Measurements from ENCODE around the gene ATM.
"Not testable (repeated sequence)": the region's sequence is repeated elsewhere in the genome, so short reads cannot be mapped to it uniquely, and the experiment has no call there.

The ATM gene

DNA sequence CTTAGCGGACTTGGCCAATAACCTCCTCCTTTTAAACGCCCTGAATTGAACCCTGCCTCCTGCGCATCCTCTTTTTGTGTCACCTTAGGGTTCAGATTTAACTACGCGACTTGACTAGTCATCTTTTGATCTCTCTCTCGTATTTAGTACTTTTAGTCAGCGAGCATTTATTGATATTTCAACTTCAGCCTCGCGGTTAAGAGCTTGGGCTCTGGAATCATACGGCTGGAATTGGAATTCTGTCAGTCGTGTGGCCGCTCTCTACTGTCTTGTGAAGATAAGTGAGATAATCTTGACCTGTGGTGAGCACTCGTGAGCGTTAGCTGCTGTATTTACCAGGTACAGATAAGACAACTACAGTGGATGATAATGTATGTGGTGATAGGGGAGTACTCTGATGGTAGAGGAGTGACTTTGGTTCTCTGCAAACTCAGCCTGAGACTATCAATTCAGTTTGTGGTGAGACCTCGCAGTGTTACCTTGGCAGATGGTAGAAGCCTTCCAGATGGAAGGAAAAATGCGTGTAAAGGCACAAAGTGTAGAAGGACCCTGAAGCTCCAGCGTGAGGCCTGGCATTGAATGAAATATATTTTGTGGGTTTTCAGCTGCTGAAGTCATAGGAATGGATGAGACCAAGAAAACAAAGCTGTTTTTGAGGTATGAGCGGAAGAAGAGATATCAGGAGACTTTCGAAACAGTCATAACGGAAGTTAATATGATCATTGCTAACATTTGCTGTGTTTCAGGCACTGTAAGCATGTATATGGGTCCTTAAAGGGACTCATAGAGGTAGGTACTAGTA lies 682 bp downstream of the ATM start:
- DNase-seq = peak in 1 of 2 donors; percentile 67

DNA sequence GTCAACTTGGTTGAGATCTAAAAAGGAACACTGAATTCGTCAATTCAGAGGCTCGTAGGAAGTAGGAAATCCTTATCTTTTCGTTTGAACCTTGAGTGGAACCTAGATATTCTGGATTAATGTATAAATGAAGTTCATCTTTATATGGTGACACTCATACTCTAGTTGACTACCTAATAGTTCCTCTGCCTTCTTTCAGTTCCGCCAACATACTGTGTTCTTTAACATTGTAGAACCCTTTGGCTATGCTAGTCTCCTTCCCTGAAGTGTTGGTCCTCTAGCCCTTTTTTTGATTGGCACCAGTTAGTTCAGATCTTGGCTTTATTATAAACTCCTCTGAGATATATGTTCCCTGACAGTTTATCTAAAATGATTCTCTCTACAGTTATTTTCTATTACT lies 1.5 kb downstream of the ATM start:
- DNase-seq = peak in 1 of 2 donors; percentile 28

DNA sequence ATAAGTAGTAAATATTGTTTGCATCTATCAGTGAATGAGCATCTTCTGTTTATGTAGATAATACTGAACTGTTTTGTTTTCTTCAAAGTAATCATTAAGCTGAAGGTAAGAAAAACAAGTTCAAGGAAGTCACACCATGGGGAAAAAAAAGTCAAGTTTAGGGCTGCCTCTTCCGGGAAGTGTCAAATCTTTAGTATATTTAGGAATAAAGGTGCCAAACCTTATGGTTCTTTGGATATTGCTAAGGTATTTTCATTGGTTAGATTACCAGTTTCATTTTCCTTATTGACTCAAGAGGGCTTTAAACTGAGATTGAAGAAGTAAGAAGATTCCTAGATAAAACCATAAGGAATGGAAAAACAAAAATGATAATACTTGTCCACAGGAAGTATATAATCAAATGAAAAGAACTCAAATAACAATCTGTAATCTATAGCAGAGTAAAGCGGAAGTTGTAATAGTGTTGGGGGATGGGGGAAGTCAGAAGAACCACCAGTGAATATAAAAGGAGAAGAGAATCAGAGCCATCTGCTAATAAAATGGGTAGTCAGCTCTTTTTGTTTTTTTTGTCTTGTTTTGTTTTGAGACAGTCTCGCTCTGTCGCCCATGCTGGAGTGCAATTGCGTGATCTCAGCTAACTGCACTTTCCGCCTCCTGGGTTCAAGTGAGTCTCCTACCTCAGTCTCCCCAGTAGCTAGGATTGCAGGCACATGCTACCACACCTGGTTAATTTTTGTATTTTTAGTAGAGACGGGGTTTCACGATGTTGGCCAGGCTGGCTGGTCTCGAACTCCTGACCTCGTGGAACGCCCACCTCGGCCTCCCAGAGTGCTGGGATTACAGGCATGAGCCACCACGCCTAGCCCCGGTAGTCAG lies 2.3 kb downstream of the ATM start:
- peak; percentile 65 to 87 for DNase-seq

DNA sequence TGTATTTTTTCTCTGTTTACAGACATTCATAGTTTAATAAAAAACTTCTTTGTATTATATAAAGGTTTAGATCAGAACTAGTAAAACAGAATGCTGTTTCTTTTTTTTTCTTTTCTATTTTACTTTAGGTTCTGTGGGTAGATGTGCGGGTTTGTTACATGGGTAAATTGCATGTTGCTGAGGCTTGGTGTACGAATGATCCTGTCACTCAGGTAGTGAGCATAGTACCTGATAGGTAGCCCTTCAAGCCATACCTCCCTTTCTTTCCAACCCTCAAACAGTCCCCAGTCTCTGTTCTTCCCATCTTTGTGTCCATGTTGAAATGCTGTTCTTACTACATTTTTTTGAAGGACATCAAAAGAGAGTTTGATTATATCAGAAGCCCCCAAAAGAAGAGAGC lies 3.2 kb downstream of the ATM start:
- peak in 1 of 2 donors; percentile 38 for DNase-seq

DNA sequence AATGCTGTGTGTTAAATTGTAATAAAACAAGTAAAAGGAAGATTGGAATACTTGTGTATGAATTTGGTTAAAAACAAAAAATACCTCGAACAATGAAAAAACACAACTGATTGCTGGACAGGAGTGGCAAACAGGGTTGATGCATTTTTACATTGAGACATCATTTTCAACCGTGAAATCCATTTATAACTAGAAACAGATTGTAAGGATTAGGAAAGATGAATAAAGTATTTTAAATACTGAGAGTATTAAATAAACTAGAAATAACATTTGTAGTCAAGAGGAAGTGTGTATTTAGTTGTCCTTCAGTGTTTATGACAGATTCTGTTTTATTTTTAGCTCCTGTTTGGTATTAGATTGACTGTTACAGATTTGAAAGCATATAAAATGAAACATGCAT lies 5.4 kb downstream of the ATM start:
- no peak for DNase-seq

DNA sequence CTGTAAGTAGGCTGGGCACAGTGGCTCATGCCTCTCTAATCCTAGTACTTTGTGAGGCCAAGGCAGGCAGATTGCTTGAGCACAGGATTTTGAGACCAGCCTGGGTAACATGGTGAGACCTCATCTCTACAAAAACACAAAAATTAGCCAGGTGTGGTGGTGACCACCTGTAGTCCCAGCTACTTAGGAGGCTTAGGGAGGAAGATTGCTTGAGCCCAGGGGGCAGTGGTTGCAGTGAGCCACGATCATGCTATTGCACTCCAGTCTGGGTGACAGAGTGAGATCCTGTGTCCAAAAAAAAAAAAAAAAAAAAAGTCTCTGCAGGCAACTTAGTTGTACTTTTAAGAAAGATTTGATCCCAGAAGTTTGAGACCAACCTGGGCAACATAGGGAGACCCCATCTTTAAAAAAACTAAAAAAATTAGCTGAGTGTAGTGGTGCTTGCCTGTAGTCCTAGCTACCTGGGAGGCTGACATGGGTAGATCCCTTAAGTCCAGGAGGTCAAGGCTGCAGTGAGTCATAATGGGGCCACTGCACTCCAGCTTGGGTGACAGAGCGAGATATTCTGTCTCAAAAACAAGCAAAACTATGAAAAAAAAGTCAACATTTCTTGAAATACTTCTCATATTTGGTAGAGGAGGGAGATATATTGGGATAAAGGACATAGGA lies 10.5 kb downstream of the ATM start:
- DNase-seq = no peak

DNA sequence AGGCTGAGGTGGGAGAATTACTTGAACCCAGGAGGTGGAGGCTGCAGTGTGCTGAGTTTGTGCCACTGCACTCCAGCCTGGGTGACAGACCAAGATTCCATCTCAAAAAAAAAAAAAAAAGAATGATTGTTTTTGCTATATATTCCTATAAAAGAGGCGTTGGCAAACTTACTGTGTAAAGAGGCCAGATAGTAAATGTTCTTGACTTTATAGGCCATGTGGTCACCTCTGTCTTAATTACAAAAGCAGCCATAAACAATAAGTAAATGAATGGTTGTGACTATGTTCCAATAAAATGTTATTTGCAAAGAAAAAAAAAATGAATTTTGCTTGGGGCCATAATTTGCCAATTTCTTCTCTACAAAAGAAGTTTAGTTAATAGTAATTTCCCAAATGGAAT lies 12.3 kb downstream of the ATM start:
- DNase-seq = no peak

DNA sequence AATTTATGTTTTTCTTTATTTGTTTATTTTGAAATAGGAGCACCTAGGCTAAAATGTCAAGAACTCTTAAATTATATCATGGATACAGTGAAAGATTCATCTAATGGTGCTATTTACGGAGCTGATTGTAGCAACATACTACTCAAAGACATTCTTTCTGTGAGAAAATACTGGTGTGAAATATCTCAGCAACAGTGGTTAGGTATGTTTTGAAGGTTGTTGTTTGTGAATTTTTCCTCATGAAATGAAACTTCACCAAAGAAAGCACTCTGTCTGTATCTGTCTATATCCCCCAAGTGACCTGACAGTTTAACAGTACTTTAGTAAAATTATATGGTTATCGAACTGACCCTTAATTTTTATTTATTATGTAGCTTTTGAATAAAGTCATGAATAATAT lies 12.8 kb downstream of the ATM start:
- peak in 1 of 2 donors; percentile 27 for DNase-seq

DNA sequence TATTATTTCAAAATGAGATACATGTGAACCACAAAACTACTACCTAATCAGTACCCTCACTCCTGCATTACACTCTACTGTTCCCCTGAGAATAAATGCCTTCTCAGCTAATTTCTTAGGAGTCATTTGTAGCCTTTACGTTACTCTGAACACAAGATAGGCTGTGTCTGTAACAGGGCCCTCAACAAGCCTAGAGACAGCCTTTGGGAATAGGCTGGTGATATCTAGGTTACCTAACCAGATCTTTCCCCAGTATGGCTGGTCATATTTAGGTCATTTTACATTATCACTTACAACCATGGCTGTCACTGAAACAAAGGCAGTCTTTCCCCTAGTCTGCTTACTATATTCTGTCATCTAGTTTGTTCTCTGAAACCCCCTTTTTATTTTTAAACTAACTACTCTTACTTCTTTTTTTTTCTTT lies 14.2 kb downstream of the ATM start:
- peak in 1 of 2 donors; percentile 69 for DNase-seq

DNA sequence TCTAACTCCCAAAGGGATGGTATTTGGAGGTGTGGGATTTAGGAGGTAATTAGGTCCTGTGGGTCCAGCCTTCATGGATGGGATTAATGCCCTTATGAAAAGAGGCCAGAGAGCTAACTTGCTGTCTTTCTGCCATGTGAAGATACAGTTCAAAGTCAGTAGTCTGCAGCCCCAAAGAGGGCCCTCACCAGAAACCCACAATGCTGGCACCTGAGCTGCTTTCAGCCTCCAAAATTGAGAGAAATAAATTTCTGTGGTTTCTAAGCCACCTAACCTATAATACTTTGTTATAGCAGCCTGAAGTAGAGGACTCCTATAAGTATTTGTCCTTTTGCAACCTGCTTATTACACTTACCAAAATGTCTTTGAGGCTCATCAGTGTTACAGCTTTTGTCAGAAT lies 16.2 kb downstream of the ATM start:
- peak; percentile 22 to 51 for DNase-seq

DNA sequence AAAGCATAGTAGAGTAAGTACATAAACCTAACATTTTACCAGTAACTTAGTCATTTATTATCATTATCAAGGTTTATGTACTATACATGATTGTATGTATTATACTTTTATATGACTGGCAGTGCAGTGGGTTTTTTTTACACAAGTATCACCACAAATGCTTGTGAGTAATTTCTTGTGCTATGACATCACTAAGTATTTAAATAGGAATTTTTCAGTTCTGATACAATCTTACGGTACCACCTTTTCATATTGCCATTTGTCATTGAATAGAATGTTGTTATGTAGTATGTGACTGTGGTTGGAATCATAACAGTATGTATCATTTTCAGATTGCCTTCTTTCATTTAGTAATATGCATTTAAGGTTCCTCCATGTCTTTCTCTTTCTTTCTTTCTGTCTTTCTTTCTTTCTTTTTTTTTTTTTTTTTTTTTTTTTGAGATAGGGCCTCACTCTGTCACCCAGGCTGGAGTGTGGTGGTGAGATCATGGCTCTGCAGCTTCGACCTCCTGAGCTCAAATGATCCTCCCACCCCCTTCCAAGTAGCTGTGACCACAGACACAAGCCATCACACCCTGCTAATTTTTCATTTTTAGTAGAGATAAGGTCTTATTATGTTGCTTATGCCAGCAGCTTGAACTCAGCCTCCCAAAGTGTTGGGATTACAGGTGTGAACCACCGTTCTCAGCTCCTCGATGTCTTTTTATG lies 18.6 kb downstream of the ATM start:
- DNase-seq = peak; percentile 59 to 71

DNA sequence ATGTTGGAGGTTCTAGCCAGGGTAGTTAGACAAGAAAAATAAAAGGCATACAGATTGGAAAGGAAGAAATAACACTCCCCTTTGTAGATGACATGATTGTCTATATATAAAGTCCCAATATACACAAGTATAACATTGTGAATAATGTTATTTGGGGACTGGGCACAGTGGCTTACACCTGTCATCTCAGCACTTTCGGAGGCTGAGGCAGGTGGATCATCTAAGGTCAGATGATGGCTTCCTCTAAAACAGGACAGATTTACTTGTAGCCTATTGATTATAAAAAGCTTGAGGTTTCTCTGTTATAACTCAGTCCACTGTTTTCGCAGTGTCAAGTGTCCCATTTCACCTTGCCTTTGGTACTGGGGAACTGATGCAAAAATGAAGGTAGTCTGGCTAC lies 19.6 kb downstream of the ATM start:
- DNase-seq = no peak

DNA sequence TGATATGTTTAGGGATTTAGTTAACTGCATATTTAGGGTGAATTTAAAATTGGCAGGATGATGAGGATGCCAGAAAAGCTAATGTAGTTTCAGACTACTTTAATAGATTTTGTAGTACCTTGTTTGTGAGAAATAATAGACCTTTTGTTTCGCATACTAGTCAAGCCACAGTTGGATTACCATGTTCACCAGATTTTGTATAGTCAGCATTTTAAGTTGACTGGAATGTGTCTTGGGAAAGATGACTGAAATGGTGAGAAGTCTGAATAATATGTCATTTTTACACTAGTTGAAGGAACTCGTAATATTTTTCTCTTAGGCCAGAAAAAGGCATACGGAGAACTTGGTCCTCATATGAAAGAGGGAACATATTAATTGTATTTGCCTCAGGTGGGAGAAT lies 23.4 kb downstream of the ATM start:
- no peak for DNase-seq

DNA sequence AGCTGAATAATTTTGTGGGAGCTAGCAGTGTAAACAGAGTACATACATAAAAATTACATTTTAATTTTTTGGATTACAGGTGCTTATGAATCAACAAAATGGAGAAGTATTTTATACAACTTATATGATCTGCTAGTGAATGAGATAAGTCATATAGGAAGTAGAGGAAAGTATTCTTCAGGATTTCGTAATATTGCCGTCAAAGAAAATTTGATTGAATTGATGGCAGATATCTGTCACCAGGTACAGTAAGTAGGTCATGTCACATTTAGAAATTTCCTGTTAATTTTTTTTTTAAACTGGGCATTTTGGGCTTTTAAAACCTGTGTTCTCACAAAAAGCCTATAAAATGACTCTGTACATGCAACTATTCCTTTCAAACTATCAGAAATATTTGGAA lies 24.0 kb downstream of the ATM start:
- DNase-seq = peak in 1 of 2 donors; percentile 16

DNA sequence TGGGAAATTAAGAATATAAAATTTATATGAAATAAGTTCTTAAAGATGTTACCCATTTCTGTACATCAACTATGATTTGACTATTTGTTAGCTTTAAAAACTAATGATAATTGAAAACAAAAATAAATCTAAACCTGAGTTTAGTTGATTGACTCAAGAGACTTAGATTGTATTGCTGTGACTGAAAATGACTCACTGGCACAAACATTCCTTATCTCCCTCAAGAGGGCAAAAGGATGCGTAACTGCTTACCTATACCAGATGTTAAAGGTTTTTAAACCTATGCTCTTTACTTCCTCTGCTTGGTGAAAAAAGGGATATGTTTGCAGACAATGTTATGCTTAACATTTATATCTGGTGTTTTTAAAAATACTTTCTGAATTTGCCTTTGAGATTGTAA lies 30.3 kb downstream of the ATM start:
- DNase-seq = no peak

DNA sequence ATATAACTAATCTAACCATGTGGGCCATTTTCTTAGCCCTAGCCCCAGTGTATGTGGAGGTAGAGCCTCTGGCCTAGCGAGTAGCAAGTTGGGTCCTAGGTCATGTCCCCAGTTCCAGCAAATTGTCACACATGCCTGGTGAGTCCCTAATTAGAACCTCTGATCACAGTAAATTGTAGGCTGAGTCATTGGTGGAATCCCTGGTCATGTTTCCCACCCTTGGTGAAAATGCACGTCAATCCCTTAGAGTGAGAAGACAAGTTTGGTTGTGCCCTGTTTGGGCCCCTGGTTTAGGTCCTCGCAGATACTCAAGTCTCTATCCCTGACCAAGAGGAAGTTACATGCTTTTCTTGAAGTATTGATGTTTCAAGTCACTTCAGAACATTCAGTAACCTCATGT lies 46.7 kb downstream of the ATM start:
- no peak for DNase-seq

DNA sequence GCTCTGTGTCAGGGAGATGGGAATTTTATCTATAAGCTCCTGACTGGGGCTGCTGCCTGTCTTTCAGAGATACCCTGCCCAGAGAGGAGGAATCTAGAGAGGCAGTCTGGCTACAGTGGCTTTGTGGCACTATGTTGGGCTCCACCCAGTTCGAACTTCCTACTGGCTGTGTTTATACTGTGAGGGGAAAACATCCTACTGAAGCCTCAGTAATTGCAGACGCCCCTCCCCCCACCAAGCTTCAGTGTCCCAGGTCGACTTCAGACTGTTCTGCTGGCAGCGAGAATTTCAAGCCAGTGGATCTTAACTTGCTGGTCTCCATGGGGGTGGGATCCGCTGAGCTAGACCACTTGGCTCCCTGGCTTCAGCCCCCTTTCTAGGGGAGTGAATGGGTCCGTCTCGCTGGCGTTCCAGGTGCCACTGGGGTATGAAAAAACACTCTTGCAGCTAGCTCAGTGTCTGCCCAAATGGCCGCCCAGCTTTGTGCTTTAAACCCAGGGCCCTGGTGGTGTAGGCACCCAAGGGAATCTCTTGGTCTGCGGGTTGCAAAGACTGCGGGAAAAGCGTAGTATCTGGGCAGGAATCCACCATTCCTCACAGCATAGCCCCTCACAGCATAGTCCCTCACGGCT lies 54.2 kb downstream of the ATM start:
- DNase-seq = not testable (repeated sequence)

DNA sequence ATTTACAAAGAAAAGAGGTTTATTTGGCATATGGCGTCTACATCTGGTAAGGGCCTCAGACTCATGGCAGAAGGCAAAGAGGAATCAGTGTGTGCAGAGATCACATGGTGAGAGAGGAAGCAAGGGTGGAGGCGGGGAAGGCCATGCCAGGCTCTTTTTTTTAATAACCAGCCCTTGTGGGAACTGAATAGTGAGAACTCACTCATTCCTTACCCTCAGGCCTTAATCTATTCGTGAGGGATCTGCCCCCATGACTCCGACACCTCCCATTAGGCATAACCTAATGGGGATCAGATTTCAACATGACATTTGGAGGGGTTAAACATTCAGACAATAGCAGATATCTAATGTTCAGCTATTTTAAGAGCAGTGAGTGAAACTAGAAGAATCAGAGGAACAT lies 55.7 kb downstream of the ATM start:
- no peak for DNase-seq

DNA sequence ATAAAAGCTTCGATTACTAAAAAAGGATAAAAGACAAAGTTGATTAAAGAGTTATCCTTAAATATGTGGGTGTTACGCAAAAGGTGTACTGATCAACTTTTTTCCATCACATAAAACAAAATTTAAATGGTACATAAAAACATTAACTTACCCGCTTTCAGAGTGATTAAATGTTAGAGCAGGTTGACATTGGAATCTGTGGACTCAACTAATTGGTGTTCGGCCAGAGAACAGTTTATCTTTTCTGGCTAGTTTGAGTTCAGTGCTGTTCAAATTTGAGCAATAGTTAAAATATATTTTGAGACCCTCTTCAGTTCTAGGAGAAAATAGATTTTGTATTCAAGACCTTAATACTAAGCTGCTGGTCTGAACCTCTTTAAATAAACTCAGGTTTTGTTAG lies 56.1 kb downstream of the ATM start:
- no peak for DNase-seq

DNA sequence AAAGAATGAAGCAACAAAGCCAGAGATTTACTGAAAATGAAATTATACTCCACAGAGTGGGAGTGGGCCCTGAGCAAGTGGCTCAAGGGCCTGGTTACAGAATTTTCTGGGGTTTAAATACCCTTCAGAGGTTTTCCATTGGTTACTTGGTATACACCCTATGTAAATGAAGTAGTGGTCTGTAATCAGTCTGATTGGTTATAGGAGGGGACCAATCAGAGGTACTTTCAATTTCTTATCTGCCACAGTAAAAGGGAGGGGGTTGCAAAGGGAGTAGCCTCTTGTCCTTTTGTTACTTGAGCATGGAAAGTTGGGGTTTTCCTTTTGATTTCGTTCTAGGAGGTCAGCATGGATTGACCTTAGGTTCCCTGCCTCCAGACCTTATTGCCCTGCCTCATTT lies 63.5 kb downstream of the ATM start:
- DNase-seq = peak in 1 of 2 donors; percentile 12

DNA sequence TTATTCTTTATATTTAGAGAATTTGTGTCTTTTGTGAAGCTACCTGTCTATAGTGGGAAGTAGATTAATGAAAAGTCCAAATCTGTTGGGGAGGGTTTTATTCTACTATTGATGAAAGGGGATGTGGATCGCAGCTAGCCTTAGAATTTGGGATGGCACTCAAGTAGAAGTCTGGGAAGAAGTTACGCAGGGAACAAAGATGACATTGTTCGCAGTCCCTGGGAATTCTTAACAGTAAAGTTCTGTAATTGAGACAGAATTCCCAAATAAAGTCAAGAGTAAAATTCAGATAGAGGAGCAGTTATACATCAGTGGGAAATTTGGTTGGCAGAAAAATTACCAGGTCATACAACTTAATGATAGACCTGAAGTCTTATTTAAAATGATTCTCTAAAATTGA lies 64.1 kb downstream of the ATM start:
- no peak for DNase-seq

DNA sequence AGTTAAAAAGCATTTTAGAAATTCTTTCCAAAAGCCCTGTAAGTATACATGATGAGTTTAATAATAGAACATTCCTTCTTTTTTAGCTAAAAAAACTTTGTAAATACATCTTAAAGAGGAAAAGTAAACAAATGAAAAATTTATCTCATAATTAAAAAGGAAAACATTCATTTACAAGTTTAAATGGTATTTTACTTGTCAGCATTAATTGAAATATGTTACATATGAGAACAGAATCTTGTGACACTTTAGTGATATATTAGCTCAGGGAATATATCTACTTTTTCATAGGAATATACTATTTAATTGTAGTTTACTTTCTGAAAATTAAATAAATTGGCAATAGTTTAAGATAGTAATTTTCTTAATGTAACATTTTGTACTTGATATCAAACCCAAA lies 66.2 kb downstream of the ATM start:
- not testable (repeated sequence) for DNase-seq
